ENCODE results near the gene FOXA3. TPM values are rescaled to one million over a fixed set of nuclear protein-coding genes. Genes with fewer than 3 reads are reported as not detected.

The FOXA3 gene
- total RNA-seq, 1 experiment from 2014 or later: not detected

- DNase-seq (ENCODE audit: low spot score): no peak
- BruUV-seq (replicated peaks): no TSS peak
- no peak for TF ChIP-seq EZH2 (IDR thresholded peaks at IDR 0.05; ENCODE audit: borderline replicate concordance, low read depth, low read length, poor library complexity, severe bottlenecking)
- TF ChIP-seq CTCF (conservative IDR thresholded peaks at IDR 0.05; ENCODE audit: low read depth, low read length): no peak
- ChIA-PET POLR2A (ENCODE audit: low non-redundant PET) (interaction anchor here (0.6 kb wide), 1 partner anchor 121 kb away, joined by 4 read pairs; no protein-coding TSS in a partner anchor), CTCF (interaction anchor here (0.6 kb wide), 1 partner anchor 18 kb away, joined by 4 read pairs; the partner anchor contains the start of gene MYPOP)
- H3K36me3 ChIP-seq (ENCODE audit: insufficient read depth, low read length, poor library complexity, severe bottlenecking): no peaks in the 10 kb centered on the region
- intact Hi-C loops (cut with micrococcal nuclease; ENCODE audit: unreplicated experiment): no loop called here
- H3K4me1 ChIP-seq (ENCODE audit: insufficient read depth, low read length, poor library complexity, severe bottlenecking): no peaks in the 10 kb centered on the region
- H3K9me3 ChIP-seq (ENCODE audit: low read depth, low read length, poor library complexity, severe bottlenecking): no peaks in the 10 kb centered on the region
- H3K27ac ChIP-seq (ENCODE audit: low read depth, low read length, poor library complexity, severe bottlenecking): no peak overlapping the region
- H3K4me3 ChIP-seq (ENCODE audit: low read depth, low read length, poor library complexity, severe bottlenecking): no peak overlapping the region
- peaks cover 24% of the 10 kb centered on the region for H3K27me3 ChIP-seq (replicated peaks; ENCODE audit: insufficient read depth, low read depth, low read length, poor library complexity)
Measured at GRCh38 chr19:45920458-45920857, 56.3 kb downstream of the FOXA3 start.

- no peaks in the 10 kb centered on the region for H3K36me3 ChIP-seq (ENCODE audit: insufficient read depth, low read length, poor library complexity, severe bottlenecking)
- H3K4me3 ChIP-seq (ENCODE audit: low read depth, low read length, poor library complexity, severe bottlenecking): no peak overlapping the region
- intact Hi-C loops (cut with micrococcal nuclease; ENCODE audit: unreplicated experiment): no loop called here
- DNase-seq (ENCODE audit: low spot score): no peak
- TF ChIP-seq EZH2 (IDR thresholded peaks at IDR 0.05; ENCODE audit: borderline replicate concordance, low read depth, low read length, poor library complexity, severe bottlenecking) (no peak), CTCF (conservative IDR thresholded peaks at IDR 0.05; ENCODE audit: low read depth, low read length) (0 out of 2 replicates have a peak, but pooled peaks have one; percentile 22)
- POLR2A ChIA-PET (ENCODE audit: low non-redundant PET): no interaction called here
- H3K4me1 ChIP-seq (ENCODE audit: insufficient read depth, low read length, poor library complexity, severe bottlenecking): no peaks in the 10 kb centered on the region
- BruUV-seq (replicated peaks): no TSS peak
- H3K9me3 ChIP-seq (ENCODE audit: low read depth, low read length, poor library complexity, severe bottlenecking): no peaks in the 10 kb centered on the region
- CTCF ChIA-PET: interaction anchor here (0.5 kb wide), 1 partner anchor 359 kb away, joined by 9 read pairs; no protein-coding TSS in a partner anchor
- no peak overlapping the region for H3K27ac ChIP-seq (ENCODE audit: low read depth, low read length, poor library complexity, severe bottlenecking)
- H3K27me3 ChIP-seq (replicated peaks; ENCODE audit: insufficient read depth, low read depth, low read length, poor library complexity): peaks cover 24% of the 10 kb centered on the region
Measured at GRCh38 chr19:45922281-45922680, 58.2 kb downstream of the FOXA3 start.

Other genes starting within 250 kb of the FOXA3 start
- 17.0 and 21.0 TPM in 2 replicates for gene EML2, start 224.9 kb upstream of the FOXA3 start, total RNA-seq (2021)
- gene GIPR, start 196.1 kb upstream of the FOXA3 start, total RNA-seq (2021): 0.45 and 1.0 TPM in 2 replicates
- 590 and 597 TPM in 2 replicates for gene SNRPD2, start 172.4 kb upstream of the FOXA3 start, total RNA-seq (2021)
- gene QPCTL, start 171.7 kb upstream of the FOXA3 start, total RNA-seq (2021): 12.8 and 17.4 TPM in 2 replicates
- gene FBXO46, start 133.4 kb upstream of the FOXA3 start, total RNA-seq (2021): 18.8 and 24.3 TPM in 2 replicates
- not detected in 2 replicates for gene MEIOSIN, start 130.9 kb upstream of the FOXA3 start, total RNA-seq (2021)
- gene SIX5, start 95.1 kb upstream of the FOXA3 start, total RNA-seq (2021): 23.6 and 26.7 TPM in 2 replicates
- gene DMPK, start 81.8 kb upstream of the FOXA3 start, total RNA-seq (2021): 79.9 and 82.0 TPM in 2 replicates
- 79.2 and 86.7 TPM in 2 replicates for gene DMWD, start 71.5 kb upstream of the FOXA3 start, total RNA-seq (2021)
- 0.15 and 0.19 TPM in 2 replicates for gene RSPH6A, start 49.0 kb upstream of the FOXA3 start, total RNA-seq (2021)
- gene SYMPK, start 1.2 kb upstream of the FOXA3 start, total RNA-seq (2021): 85.5 and 92.4 TPM in 2 replicates
- 29.7 and 34.5 TPM in 2 replicates for gene IRF2BP1, start 21.8 kb downstream of the FOXA3 start, total RNA-seq (2021)
- gene MYPOP, start 38.3 kb downstream of the FOXA3 start, total RNA-seq (2021): 11.4 and 13.5 TPM in 2 replicates
- gene NANOS2, start 50.5 kb downstream of the FOXA3 start, total RNA-seq (2021): not detected in 2 replicates
- gene NOVA2, start 109.5 kb downstream of the FOXA3 start, total RNA-seq (2021): not detected in 2 replicates
- 15.4 and 16.5 TPM in 2 replicates for gene CCDC61, start 131.1 kb downstream of the FOXA3 start, total RNA-seq (2021)
- gene PGLYRP1, start 158.7 kb downstream of the FOXA3 start, total RNA-seq (2021): not detected in 2 replicates
- not detected in 2 replicates for gene IGFL4, start 176.7 kb downstream of the FOXA3 start, total RNA-seq (2021)